Measurements from ENCODE around the gene TBCB. TPM values are rescaled to one million over a fixed set of nuclear protein-coding genes. Genes with fewer than 3 reads are reported as not detected.
A peak's percentile ranks its signal among the peaks of the same experiment; 100 is the strongest.

TBCB gene
- total RNA-seq, 1 experiment from 2014 or later = 122 TPM

- Mint-ChIP-seq H3K9me3 (ENCODE audit: unreplicated experiment) (no peaks in the 10 kb centered on the region), H3K4me3 (ENCODE audit: unreplicated experiment) (no peak overlapping the region), H3K4me1 (ENCODE audit: insufficient read depth, unreplicated experiment) (no peaks in the 10 kb centered on the region), H3K36me3 (ENCODE audit: insufficient read depth, unreplicated experiment) (peaks cover 6% of the 10 kb centered on the region), H3K27ac (ENCODE audit: low read depth, unreplicated experiment) (no peak overlapping the region), H3K27me3 (ENCODE audit: insufficient read depth, unreplicated experiment) (no peaks in the 10 kb centered on the region)
- intact Hi-C loops (cut with micrococcal nuclease) = no loop called here
- ChIA-PET POLR2A (interaction anchor here (1.0 kb wide), 1 partner anchor 21 kb away, joined by 3 read pairs; no protein-coding TSS in a partner anchor), CTCF (interaction anchor here (1.0 kb wide), 1 partner anchor 9 kb away, joined by 3 read pairs; no protein-coding TSS in a partner anchor)
- DNase-seq (ENCODE audit: unreplicated experiment) = no peak
- TF ChIP-seq CTCF (IDR thresholded peaks at IDR 0.05; ENCODE audit: unreplicated experiment) = no peak
- BruUV-seq (replicated peaks) = no TSS peak
Measured at GRCh38 chr19:36160821-36161596, 45.7 kb downstream of the TBCB start.

GRCh38 chr19:36163813-36164212 lies 48.5 kb downstream of the TBCB start:
- no peak for DNase-seq (ENCODE audit: unreplicated experiment)
- TF ChIP-seq CTCF (IDR thresholded peaks at IDR 0.05; ENCODE audit: unreplicated experiment) = no peak
- no peaks in the 10 kb centered on the region for H3K9me3 Mint-ChIP-seq (ENCODE audit: unreplicated experiment)
- intact Hi-C loops (cut with micrococcal nuclease) = no loop called here
- H3K27ac Mint-ChIP-seq (ENCODE audit: low read depth, unreplicated experiment) = no peak overlapping the region
- no peaks in the 10 kb centered on the region for H3K27me3 Mint-ChIP-seq (ENCODE audit: insufficient read depth, unreplicated experiment)
- BruUV-seq (replicated peaks) = no TSS peak
- ChIA-PET CTCF (interaction anchor here (3.6 kb wide), 1 partner anchor 36 kb away, joined by 26 read pairs; no protein-coding TSS in a partner anchor), POLR2A (no interaction called here)
- no peaks in the 10 kb centered on the region for H3K36me3 Mint-ChIP-seq (ENCODE audit: insufficient read depth, unreplicated experiment)
- H3K4me1 Mint-ChIP-seq (ENCODE audit: insufficient read depth, unreplicated experiment) = no peaks in the 10 kb centered on the region
- H3K4me3 Mint-ChIP-seq (ENCODE audit: unreplicated experiment) = no peak overlapping the region

DNA sequence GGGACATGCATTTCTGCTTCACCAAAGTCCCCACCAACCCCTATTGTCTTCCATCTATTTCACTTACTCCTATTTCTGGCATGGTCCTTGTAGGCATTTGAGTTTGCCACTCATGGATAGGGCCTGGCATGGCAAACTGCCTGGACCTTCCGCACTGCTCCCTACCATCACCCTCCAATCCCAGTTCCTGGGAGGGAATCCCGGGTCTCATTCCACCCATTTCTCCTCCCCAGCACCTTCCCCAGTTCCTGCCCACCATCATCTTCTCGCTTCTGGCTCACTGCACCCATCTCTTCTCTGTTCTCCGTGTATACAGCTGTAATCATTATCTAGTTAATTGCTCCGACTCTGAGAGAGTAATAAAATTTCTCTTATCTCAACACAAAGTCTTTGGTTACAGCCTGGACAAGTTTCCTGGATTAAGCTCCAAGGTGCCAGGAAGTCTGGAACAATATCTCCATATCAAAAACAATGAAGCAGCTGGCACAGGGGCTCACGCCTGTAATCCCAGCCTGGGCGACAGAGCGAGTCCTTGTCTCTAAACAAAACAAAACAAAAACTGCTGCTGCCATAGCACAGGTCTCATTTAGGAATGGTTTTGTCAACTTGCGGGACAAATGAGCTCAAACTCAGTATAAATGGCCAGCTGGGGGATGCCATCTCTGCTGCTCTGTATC lies 54.0 kb downstream of the TBCB start:
- CTCF ChIA-PET = interaction anchor here (0.6 to 9.9 kb wide), 19 partner anchors 8 to 177 kb away, joined by 3 to 150 read pairs (median 4); partner anchors contain the start of genes OVOL3 and TBCB
- POLR2A ChIA-PET = interaction anchor here (0.9 to 6.3 kb wide), 6 partner anchors 16 to 53 kb away, joined by 3 to 43 read pairs (median 8); partner anchors contain the start of gene CAPNS1
- no TSS peak for BruUV-seq (replicated peaks)

More for the DNA sequence above, 54.0 kb downstream of the TBCB start:
- no peak for DNase-seq (ENCODE audit: unreplicated experiment)
- H3K4me3 Mint-ChIP-seq (ENCODE audit: unreplicated experiment) = no peak overlapping the region
- peak overlapping the region; percentile 3 for H3K27ac Mint-ChIP-seq (ENCODE audit: low read depth, unreplicated experiment)
- H3K27me3 Mint-ChIP-seq (ENCODE audit: insufficient read depth, unreplicated experiment) = no peaks in the 10 kb centered on the region
- no peaks in the 10 kb centered on the region for H3K36me3 Mint-ChIP-seq (ENCODE audit: insufficient read depth, unreplicated experiment)
- intact Hi-C loops (cut with micrococcal nuclease) = no loop called here
- no peaks in the 10 kb centered on the region for H3K4me1 Mint-ChIP-seq (ENCODE audit: insufficient read depth, unreplicated experiment)
- no peaks in the 10 kb centered on the region for H3K9me3 Mint-ChIP-seq (ENCODE audit: unreplicated experiment)
- TF ChIP-seq CTCF (IDR thresholded peaks at IDR 0.05; ENCODE audit: unreplicated experiment) = no peak
